CD1c-positive myeloid dendritic cell (primary cell): ENCODE data around the gene FHL2.
A peak's percentile ranks its signal among the peaks of the same experiment; 100 is the strongest.
"Not testable (repeated sequence)": the region's sequence is repeated elsewhere in the genome, so short reads cannot be mapped to it uniquely, and the experiment has no call there.

ENCODE experiments used
- DNase-seq: peaks from one replicate; pipeline ENCODE4 v3.0.0-alpha.2; 2016; ENCODE audit errors: extremely low spot score

Gene FHL2, protein sequence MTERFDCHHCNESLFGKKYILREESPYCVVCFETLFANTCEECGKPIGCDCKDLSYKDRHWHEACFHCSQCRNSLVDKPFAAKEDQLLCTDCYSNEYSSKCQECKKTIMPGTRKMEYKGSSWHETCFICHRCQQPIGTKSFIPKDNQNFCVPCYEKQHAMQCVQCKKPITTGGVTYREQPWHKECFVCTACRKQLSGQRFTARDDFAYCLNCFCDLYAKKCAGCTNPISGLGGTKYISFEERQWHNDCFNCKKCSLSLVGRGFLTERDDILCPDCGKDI

DNA sequence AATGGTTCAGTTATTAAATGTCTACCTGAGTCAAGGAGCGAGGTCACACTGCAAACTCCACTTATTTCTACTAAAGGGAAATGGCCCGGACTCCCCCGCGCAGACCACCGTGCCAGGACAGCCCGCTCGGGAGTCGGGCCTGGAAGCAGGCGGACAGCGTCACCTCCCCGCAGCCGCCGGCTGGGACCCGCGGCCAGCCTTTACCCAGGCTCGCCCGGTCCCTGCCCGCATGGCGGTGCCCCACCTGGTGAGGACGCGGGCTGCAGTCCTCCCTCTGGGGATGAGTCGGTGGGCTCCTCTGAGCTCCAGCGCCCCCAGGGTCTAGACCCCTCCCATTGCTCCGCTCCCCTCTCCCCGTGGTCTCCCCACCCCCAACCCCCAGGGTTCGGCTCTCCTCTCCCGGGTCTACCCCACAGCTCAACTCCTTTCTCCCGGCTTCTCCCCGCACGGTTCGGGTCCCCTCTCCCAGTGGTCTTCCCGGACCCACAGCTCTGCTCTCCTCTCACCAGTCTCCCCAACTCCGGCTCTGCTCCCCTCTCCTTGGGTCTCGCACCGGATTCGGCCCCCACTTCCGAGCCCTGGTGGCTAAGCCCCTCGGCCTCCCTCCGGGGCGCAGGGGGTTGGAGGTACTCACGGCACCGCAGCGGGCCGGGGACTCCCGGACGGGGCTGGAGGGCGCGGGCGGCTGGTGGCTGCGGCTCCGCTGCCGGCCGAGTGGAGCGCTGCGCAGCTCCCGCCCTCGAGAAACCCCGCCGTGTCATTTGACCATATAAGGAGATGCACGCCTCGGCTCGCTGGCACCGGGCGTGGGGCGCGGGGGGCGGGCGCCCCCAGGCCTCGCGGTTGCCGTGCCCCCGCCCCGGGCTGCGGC, at the start of gene FHL2:
Gene FHL2, minus strand, starts transcription at position 716 of the 871 bp plus-strand sequence. CDS start 12,535 bp downstream, outside the sequence.
- peak; percentile 74 for DNase-seq

- DNase-seq = no peak
Observed at GRCh38 chr2:105447476-105447875, 48.6 kb upstream of the FHL2 start.

GRCh38 chr2:105446501-105446900, 47.6 kb upstream of the FHL2 start:
- no peak for DNase-seq

GRCh38 chr2:105445976-105446375, 47.1 kb upstream of the FHL2 start:
- DNase-seq = no peak

- DNase-seq = no peak
Observed at GRCh38 chr2:105445498-105445897, 46.6 kb upstream of the FHL2 start.

DNA sequence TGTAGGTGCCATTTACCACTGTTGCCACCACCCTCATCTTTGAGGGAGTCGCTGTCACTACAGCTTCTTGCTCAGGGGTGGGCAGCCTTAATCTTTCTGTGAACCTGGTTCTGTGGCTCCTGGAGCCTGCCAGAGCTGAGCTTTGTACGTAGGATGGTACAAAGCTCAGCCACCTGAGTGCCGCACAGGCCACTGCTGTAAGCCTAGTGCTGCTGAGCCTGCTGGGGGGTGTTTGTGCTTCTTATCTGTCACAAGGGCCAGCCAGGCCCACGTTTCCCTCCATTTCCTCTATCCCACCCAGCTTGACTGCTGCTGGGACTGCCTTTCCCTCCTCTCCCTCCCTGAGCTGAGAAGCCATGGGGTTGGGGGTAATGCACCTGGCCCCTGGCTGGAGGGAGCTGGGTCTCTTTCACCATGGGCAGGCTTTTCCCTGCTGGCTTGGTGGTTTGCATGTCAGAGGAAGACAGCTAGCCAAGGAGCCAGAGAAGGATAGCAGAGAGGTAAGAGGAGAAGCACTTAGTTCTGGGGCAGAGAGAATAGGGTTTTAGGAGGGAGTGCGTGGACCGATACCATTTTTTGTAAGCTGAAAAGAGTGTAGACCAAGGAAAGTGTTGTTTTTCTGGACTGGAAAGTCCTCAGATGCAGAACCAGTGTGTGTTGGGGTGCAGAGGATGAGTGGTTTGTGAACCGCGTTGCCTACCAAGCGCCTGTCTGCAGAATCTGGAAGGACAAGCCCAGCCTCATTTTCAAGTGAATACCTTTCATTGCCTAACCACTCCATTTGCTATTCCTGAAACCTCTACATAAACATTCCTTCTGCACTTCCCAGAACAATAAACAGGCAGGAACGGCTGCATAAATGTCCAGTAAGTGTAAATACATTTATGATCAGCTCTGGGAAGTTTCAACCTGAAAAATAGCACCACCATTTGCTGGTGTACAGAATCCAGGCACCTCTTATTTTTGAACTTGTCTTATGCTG, 45.1 kb upstream of the FHL2 start:
- DNase-seq = no peak

- no peak for DNase-seq
Observed at GRCh38 chr2:105442721-105443120, 43.9 kb upstream of the FHL2 start.

DNA sequence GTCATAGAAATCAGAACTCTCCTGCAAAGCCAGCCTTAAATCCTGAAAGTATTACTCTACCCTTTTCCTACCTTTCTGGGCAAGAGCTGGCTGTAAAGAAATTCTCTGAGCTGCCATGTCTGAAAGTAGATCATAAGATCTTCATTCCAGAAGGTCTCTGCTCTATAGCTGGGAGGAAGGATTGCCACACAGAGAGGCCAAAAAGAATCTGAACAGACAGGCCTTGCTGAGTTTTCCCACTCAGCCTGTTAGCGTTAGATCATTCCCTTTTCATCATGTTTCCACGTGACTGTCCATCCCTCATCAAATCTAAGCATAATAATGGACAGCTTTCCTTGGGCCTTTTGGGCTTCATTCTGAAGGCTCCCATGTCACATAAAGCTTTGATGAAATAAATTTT, 43.2 kb upstream of the FHL2 start:
- no peak for DNase-seq

- no peak for DNase-seq
Observed at GRCh38 chr2:105439141-105439540, 40.3 kb upstream of the FHL2 start.

- DNase-seq = no peak
Observed at GRCh38 chr2:105438104-105438929, 39.5 kb upstream of the FHL2 start.

DNA sequence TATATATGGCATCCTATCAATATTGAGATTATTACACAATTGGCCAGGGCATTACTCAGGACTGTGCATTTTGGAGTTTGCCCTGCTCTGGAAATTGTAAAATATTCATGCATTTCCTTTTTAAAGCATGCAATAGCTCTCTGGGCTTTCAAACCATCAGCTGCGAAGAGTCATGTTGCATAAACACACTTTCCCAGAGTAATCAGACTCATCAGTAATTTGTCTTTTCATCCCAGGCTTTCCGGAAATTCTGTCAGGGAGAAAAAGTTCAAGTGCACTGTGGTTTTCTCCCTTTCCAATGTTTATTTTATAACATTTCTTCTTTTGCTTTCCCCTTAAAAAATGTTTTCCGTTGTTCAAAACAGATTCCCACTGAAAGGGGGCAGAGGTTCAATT, 38.9 kb upstream of the FHL2 start:
- no peak for DNase-seq

DNA sequence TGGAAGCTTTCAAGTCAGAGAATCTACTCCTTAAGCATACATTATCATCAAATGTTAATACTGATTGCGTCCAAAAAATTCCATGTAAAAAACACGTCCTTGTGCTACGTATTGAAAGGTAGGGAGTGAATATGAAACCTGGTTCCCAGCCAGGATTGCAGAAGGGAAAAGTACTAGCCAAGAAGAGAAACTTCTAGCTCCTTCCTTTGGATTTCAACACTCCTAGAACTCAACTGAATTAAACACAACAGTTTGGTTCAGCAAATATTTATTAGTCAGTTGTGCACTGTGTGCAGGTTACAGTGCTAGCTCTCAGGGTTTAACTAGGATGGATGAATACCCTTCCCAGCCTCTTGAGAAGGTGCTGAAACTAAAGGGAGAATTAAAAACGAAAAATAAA, 33.9 kb upstream of the FHL2 start:
- no peak for DNase-seq

DNA sequence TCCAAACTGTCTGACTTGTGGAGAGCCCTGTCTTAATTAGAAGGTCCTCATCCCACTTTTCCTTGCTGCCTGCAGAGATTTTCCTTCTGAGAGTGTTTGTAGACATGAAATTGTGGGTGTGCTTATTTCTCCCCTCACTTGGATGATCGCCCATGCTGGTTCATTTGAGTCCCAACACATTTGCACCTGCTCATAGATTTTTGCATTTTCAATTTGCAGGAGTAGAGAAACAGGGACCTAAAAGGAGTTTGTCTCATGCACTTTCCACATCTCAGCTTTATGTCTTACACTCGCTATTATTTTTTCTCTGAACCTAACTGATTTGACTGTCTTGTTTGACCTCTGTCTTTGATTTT, 33.2 kb upstream of the FHL2 start:
- DNase-seq = no peak

DNA sequence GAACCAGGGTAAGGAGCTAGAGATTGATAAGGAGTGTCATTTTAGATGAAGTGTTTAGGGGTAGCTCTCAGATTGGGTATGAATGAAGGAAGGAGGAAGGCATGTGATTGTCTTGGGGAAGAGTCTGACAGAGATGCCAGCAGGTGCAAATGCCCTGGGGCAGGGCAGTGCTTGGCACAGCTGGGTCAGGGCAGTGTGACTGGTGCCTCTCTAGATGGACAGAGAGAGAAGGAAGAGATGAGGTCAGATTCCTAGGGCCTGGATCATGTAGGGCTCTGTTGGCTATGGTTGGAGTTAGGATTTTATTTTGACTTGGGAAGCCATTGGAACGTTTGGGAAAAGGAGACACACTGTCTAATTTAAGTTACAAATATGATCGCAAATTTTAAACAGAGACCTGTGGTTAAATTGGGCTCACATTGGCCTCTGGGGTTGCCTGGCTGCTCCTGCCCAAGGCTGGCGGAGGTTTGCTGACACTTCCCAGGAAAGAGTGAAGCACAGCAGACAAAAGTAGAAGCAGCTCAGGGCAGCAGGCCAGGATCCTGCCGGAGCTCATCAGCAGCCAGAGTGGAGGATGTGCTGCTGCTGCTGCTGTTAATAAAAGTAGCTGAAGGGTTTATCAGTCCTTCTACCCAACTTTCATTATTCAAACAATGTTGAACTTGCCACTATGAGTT, 32.7 kb upstream of the FHL2 start:
- no peak for DNase-seq

GRCh38 chr2:105428387-105429018, 29.7 kb upstream of the FHL2 start:
- no peak for DNase-seq

DNA sequence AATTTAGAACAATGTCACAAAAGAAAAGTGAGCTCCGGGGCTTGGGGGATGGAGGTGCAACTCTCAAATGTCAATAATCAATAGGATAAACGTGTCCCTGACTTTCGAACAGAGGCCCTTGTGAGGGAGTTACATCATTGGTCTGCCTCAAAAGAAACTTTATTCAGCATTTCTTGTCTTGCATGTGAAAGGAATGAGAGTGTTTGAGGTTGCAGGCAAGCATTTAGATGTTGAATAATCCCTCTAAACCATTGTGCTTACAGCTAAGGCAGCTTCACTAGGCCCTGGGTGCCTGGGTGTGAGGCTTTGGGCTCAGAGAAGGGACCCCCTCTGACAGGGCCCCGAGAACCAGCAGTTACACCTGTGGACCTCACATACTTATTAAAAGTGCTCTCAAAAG, 28.6 kb upstream of the FHL2 start:
- no peak for DNase-seq

- DNase-seq = no peak
Observed at GRCh38 chr2:105426626-105427292, 27.9 kb upstream of the FHL2 start.

GRCh38 chr2:105425936-105426625, 27.2 kb upstream of the FHL2 start:
- DNase-seq = no peak

- DNase-seq = not testable (repeated sequence)
Observed at GRCh38 chr2:105424836-105425235, 26.0 kb upstream of the FHL2 start.
